Parathyroid adenoma (tissue), 2 donors: ENCODE data around the gene GDPGP1.

ENCODE experiments used
- H2AFZ ChIP-seq: fragments of 300-600 bp; sonication (generic); one replicate; pipeline ENCODE4 v1.7.0; 2017; ENCODE audit warnings: antibody characterized with exemption, mild to moderate bottlenecking
- H3K27ac ChIP-seq: fragments of 300-600 bp; sonication (generic); one replicate; pipeline ENCODE4 v1.7.0; 2017
- H3K27me3 ChIP-seq: fragments of 300-600 bp; sonication (generic); one replicate; pipeline ENCODE4 v1.7.0; 2017; ENCODE audit warnings: low read length; ENCODE audit not compliant: control insufficient read depth, insufficient read depth
- H3K36me3 ChIP-seq: fragments of 300-600 bp; sonication (generic); one replicate; pipeline ENCODE4 v1.7.0; 2017; ENCODE audit warnings: low read length; ENCODE audit not compliant: control insufficient read depth, insufficient read depth
- H3K4me1 ChIP-seq: fragments of 300-600 bp; sonication (generic); one replicate; pipeline ENCODE4 v1.7.0; 2017; ENCODE audit warnings: control low read depth
- H3K4me2 ChIP-seq: fragments of 300-600 bp; sonication (generic); one replicate; pipeline ENCODE4 v1.7.0; 2017; ENCODE audit warnings: low read length
- H3K4me3 ChIP-seq: fragments of 300-600 bp; sonication (generic); one replicate; pipeline ENCODE4 v1.7.0; 2017; ENCODE audit warnings: low read depth, low read length
- H3K79me2 ChIP-seq: fragments of 300-600 bp; sonication (generic); one replicate; pipeline ENCODE4 v1.7.0; 2017; ENCODE audit warnings: control low read depth
- H3K9ac ChIP-seq: fragments of 300-600 bp; sonication (generic); one replicate; pipeline ENCODE4 v1.7.0; 2017; ENCODE audit warnings: mild to moderate bottlenecking
- H3K9me3 ChIP-seq: fragments of 300-600 bp; sonication (generic); one replicate; pipeline ENCODE4 v1.7.0; 2017; ENCODE audit warnings: low read length; ENCODE audit not compliant: control insufficient read depth
- TF ChIP-seq, protein P1 (sequence below): fragments of 300-600 bp; sonication (generic); IDR thresholded peaks from one replicate; pipeline ENCODE4 v1.7.0; 2017; ENCODE audit warnings: antibody characterized with exemption, mild to moderate bottlenecking
- donor health status: primary hyperparathyroidism.

Gene GDPGP1

DNA sequence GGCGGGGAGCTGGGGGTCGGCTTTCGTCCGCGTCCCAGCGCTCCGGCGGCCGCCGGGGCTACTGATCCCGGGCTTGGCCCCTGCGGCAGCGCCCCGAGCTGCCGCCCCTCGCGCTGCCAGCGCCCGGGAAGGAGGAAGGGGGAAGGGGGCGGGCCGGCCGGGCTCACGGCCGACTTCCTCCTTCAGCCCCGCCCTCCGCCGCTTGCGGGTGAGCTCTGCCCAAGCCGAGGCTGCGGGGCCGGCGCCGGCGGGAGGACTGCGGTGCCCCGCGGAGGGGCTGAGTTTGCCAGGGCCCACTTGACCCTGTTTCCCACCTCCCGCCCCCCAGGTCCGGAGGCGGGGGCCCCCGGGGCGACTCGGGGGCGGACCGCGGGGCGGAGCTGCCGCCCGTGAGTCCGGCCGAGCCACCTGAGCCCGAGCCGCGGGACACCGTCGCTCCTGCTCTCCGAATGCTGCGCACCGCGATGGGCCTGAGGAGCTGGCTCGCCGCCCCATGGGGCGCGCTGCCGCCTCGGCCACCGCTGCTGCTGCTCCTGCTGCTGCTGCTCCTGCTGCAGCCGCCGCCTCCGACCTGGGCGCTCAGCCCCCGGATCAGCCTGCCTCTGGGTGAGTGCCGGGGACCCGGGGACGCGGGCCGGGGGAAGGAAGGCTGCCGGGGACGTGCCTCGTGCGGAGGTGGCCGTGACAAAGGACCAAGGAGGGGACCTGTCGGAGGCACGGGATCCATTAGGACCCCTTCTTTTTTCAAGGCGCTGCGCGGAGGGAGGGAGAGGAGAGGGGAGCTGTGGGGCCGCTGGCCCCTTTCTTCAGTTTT lies 32.7 kb upstream of the GDPGP1 start, which contains the start of gene SEMA4B:
Gene SEMA4B (plus strand): TSS at position 201 of the 814 bp plus-strand sequence. CDS start 249 bp downstream, at position 450.
- Histone ChIP-seq H3K27ac (peak within 1 kb of the TSS; percentile 64), H3K79me2 (peaks cover 26% of the 10 kb centered on the region), H3K27me3 (no peaks in the 10 kb centered on the region), H2AFZ (peak within 1 kb of the TSS; percentile 76), H3K4me1 (peaks cover 8% of the 10 kb centered on the region), H3K4me2 (peak within 1 kb of the TSS; percentile 92), H3K4me3 (peak within 1 kb of the TSS; percentile 66), H3K9me3 (no peaks in the 10 kb centered on the region), H3K36me3 (no peaks in the 10 kb centered on the region), H3K9ac (peak within 1 kb of the TSS; percentile 37)
- TF ChIP-seq, protein P1, sequence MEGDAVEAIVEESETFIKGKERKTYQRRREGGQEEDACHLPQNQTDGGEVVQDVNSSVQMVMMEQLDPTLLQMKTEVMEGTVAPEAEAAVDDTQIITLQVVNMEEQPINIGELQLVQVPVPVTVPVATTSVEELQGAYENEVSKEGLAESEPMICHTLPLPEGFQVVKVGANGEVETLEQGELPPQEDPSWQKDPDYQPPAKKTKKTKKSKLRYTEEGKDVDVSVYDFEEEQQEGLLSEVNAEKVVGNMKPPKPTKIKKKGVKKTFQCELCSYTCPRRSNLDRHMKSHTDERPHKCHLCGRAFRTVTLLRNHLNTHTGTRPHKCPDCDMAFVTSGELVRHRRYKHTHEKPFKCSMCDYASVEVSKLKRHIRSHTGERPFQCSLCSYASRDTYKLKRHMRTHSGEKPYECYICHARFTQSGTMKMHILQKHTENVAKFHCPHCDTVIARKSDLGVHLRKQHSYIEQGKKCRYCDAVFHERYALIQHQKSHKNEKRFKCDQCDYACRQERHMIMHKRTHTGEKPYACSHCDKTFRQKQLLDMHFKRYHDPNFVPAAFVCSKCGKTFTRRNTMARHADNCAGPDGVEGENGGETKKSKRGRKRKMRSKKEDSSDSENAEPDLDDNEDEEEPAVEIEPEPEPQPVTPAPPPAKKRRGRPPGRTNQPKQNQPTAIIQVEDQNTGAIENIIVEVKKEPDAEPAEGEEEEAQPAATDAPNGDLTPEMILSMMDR, result no peak

DNA sequence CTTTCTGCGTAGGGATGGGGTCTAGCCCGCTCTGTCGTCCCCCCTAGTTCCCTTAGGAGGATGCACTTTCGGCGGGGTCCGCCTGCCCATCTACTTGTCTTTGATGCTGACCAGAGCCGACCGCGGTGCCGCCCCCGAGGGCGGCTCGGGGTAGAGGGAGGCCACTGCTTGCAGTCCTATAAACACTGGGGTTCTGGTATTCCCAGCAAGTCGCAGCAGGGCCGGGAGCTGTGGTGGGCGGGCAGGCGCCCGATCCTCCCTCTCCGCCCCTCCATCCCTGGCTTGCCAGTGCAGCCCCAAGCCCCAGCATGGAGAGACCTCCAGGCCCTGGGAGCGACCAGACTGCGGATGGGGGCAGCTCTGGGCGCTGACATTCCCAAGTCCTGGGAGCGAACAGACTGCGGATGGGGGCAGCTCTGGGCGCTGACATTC lies 32.0 kb upstream of the GDPGP1 start:
- Histone ChIP-seq H3K9me3 (no peaks in the 10 kb centered on the region), H3K4me1 (peaks cover 10% of the 10 kb centered on the region), H3K27ac (no peak overlapping the region)

DNA sequence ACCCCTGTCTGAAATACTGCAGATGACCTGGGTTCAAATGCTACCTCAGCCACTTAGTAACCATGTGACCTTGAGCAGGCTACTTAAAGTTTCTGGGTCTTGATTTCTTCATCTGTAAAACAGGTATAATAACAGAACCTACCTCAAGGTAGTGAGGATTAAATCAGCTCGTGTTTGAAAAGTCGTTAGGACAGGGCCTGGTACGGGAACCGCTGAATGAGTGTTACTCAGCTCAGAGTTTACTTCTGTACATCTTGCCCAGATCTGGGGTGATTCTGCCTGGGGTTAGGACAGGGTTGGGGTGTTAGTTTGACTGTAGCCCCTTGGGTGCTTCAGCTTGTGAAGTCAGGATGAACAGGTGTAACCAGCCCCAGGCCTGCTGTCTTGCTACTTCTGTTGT lies 31.1 kb upstream of the GDPGP1 start:
- no peak overlapping the region for H3K4me3 ChIP-seq
- H3K27me3 ChIP-seq, result no peaks in the 10 kb centered on the region
- no peak overlapping the region for H3K9ac ChIP-seq
- peak overlapping the region; percentile 92 for H3K4me2 ChIP-seq
- TF ChIP-seq, protein P1, result no peak
- no peak overlapping the region for H3K27ac ChIP-seq
- no peaks in the 10 kb centered on the region for H3K9me3 ChIP-seq
- H2AFZ ChIP-seq, result no peak overlapping the region
- H3K79me2 ChIP-seq, result peaks cover 25% of the 10 kb centered on the region
- H3K36me3 ChIP-seq, result no peaks in the 10 kb centered on the region
- H3K4me1 ChIP-seq, result peaks cover 10% of the 10 kb centered on the region

More for the DNA sequence above, 32.0 kb upstream of the GDPGP1 start:
- H3K27me3 ChIP-seq, result no peaks in the 10 kb centered on the region
- TF ChIP-seq, protein P1, result no peak
- peak overlapping the region; percentile 92 for H3K4me2 ChIP-seq
- peak overlapping the region; percentile 66 for H3K4me3 ChIP-seq
- H3K9ac ChIP-seq, result no peak overlapping the region
- H3K79me2 ChIP-seq, result peaks cover 23% of the 10 kb centered on the region
- H3K36me3 ChIP-seq, result no peaks in the 10 kb centered on the region
- H2AFZ ChIP-seq, result peak overlapping the region; percentile 76

DNA sequence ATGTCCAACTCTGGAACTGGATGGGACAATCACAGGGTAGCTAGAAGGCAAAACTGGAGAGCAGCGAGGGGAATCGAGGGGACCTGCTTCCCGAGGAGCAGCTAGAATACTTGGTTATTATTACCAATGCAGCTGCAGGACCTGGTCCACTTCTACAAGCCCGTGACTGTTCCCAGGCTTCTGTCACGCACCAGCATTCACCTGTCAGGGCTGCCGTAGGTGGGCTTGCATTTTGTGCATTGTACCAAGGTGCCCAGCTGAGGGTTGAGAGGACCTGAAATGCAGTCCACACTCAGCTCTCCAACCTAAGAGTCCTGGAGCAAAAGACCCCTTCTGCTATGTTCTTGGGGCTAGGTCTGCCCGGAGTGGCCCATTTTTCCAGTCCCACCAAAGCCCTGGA lies 30.5 kb upstream of the GDPGP1 start:
- peaks cover 25% of the 10 kb centered on the region for H3K79me2 ChIP-seq
- peaks cover 10% of the 10 kb centered on the region for H3K4me1 ChIP-seq
- H3K27ac ChIP-seq, result no peak overlapping the region
- no peak overlapping the region for H2AFZ ChIP-seq
- TF ChIP-seq, protein P1, result no peak
- H3K4me2 ChIP-seq, result no peak overlapping the region
- no peaks in the 10 kb centered on the region for H3K36me3 ChIP-seq
- no peaks in the 10 kb centered on the region for H3K9me3 ChIP-seq
- no peak overlapping the region for H3K9ac ChIP-seq
- H3K27me3 ChIP-seq, result no peaks in the 10 kb centered on the region
- H3K4me3 ChIP-seq, result no peak overlapping the region
